ENCODE data around the gene PHYH.

Gene PHYH

DNA sequence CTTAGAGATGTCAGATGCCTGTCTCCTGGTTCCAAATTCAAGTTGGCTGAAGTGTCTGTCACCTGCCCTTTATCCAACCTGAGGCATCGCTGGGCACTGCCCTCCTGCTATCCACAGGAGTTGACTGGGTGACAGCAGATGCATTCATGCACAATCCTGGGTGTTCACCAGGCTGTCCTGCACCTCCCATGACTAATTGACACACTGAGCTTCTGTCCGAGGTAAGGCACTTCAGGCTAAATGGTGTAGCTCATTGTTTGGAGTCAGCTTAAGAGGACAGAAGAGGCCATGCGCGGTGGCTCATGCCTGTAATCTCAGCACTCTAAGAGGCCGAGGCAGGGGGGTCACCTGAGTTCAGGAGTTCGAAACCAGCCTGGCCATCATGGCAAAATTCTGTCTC is 68.1 kb downstream of the PHYH start:
- Histone ChIP-seq H3K4me1 (ENCODE audit: insufficient read depth, low read length, severe bottlenecking) (no peaks in the 10 kb centered on the region), H3K9me3 (ENCODE audit: low read length) (no peaks in the 10 kb centered on the region), H3K9me2 (ENCODE audit: low read depth, low read length) (no peaks in the 10 kb centered on the region), H3K79me2 (ENCODE audit: insufficient read depth, low read length) (no peaks in the 10 kb centered on the region), H3K9ac (ENCODE audit: low read length) (no peak overlapping the region), H3K4me2 (ENCODE audit: low read length) (no peak overlapping the region), H2AFZ (ENCODE audit: low read length) (no peak overlapping the region), H3F3A (ENCODE audit: insufficient read depth, low read length) (no peaks in the 10 kb centered on the region), H3K4me3 (ENCODE audit: low read depth, low read length, poor library complexity, severe bottlenecking) (no peak overlapping the region), H4K20me1 (ENCODE audit: insufficient read depth, low read length) (no peaks in the 10 kb centered on the region), H3K27me3 (ENCODE audit: insufficient read depth, low read length) (no peaks in the 10 kb centered on the region), H3K27ac (ENCODE audit: low read depth, low read length, poor library complexity, severe bottlenecking) (no peak overlapping the region), H3K36me3 (ENCODE audit: insufficient read depth, low read length) (no peaks in the 10 kb centered on the region)
- no peak for TF ChIP-seq EZH2 (IDR thresholded peaks at IDR 0.05; ENCODE audit: borderline replicate concordance, low read length)
- TF ChIP-seq, protein P1, sequence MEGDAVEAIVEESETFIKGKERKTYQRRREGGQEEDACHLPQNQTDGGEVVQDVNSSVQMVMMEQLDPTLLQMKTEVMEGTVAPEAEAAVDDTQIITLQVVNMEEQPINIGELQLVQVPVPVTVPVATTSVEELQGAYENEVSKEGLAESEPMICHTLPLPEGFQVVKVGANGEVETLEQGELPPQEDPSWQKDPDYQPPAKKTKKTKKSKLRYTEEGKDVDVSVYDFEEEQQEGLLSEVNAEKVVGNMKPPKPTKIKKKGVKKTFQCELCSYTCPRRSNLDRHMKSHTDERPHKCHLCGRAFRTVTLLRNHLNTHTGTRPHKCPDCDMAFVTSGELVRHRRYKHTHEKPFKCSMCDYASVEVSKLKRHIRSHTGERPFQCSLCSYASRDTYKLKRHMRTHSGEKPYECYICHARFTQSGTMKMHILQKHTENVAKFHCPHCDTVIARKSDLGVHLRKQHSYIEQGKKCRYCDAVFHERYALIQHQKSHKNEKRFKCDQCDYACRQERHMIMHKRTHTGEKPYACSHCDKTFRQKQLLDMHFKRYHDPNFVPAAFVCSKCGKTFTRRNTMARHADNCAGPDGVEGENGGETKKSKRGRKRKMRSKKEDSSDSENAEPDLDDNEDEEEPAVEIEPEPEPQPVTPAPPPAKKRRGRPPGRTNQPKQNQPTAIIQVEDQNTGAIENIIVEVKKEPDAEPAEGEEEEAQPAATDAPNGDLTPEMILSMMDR (IDR thresholded peaks at IDR 0.05; ENCODE audit: low read length): no peak

DNA sequence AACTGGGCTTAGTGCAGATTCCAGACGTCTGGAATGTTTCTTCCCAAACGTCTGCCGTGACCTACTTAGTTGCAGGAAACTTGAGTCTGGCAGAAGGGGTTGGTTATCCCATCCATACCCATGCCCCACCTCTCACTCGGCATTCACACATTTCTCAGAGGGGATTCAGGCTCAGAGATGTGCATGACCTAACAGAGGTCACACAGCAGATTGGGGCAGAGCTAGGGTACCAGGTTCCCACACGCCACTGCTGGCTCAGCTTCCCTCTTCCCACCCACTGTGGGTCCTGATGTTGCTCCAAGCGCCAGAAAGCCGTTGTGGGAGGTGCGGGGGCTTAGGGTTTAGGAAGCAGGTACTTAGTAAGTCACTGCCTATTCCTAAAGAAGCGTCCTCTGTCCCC is 68.7 kb downstream of the PHYH start:
- Histone ChIP-seq H3K27me3 (ENCODE audit: insufficient read depth, low read length) (no peaks in the 10 kb centered on the region), H3K4me1 (ENCODE audit: insufficient read depth, low read length, severe bottlenecking) (no peaks in the 10 kb centered on the region), H3K9me3 (ENCODE audit: low read length) (no peaks in the 10 kb centered on the region), H3K9ac (ENCODE audit: low read length) (no peak overlapping the region), H3K4me2 (ENCODE audit: low read length) (no peak overlapping the region), H3K36me3 (ENCODE audit: insufficient read depth, low read length) (no peaks in the 10 kb centered on the region), H2AFZ (ENCODE audit: low read length) (no peak overlapping the region), H3K79me2 (ENCODE audit: insufficient read depth, low read length) (no peaks in the 10 kb centered on the region), H4K20me1 (ENCODE audit: insufficient read depth, low read length) (no peaks in the 10 kb centered on the region), H3K27ac (ENCODE audit: low read depth, low read length, poor library complexity, severe bottlenecking) (no peak overlapping the region), H3K9me2 (ENCODE audit: low read depth, low read length) (no peaks in the 10 kb centered on the region), H3K4me3 (ENCODE audit: low read depth, low read length, poor library complexity, severe bottlenecking) (no peak overlapping the region), H3F3A (ENCODE audit: insufficient read depth, low read length) (no peaks in the 10 kb centered on the region)
- TF ChIP-seq, protein P1 (IDR thresholded peaks at IDR 0.05; ENCODE audit: low read length): no peak
- no peak for TF ChIP-seq EZH2 (IDR thresholded peaks at IDR 0.05; ENCODE audit: borderline replicate concordance, low read length)
